Activated gamma-delta T cell treated with anti-CD3 and anti-CD28 coated beads, Interleukin-2, amount 50 U/mL, for 16 hours (primary cell): ENCODE measurements around the gene PABPC5.

ENCODE experiments used
- DNase-seq: peaks from one replicate; pipeline ENCODE4 v3.0.0-alpha.2; 2020; ENCODE audit warnings: low read depth

PABPC5 gene

DNA sequence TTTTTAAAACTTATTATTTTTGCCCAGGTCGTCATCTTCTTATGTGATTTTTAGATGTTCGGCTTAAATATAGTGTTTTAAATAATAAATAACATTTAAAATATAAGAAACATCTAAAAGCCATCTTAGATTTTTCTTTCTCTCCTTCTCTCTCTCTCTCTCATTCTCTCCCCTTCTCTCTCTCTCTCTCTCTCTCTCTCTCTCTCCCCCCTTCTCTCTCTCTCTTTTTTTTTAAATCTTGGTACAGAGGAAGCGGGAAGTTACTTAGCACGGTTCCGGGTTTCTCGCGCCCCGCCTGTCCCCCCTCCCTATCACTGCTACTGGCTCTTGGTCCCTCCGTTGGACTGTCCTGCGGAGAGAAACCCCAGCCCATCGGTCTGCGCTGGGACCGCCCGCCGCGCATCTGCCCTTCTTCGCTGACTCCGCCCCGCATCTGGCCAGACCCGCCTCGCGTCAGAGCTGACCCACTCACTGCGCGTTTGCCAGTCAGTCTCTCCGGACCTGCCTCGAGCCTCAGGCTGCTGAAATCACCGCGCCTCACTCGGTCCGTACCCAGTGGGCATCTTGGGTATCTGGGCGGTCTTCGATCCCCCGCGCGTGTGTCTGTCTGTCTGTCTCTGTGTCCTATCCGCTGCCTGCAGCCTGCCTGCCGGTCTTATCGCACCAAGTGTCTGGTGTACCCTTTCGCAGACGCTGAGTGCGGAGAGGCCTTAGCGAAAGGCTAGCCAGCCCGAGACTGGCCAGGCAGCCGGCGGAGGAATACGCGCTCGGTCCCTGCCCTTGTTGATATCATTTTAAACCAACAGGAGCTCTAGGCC is at the start of gene PABPC5:
TSS of gene PABPC5 (plus strand) at position 489 of the 818 bp plus-strand sequence. CDS start 739 bp downstream, outside the sequence.
- DNase-seq, result no peak

DNA sequence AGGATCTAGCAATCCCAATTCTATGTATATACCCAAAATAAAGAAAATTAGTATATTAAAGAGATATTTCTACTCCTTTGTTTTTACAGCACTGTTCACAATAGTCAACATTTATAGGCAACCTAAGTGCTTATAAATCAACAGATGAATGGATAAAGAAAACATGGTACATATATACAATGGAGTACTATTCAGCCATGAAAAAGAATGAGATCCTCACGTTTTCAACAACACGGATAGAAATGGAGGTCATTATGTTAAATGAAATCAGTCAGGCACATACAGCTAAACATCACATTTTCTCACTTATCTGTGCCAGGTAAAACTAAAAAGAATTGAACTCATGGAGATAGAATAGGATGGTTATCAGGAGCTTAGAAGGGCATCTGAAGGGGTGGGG is 45.6 kb upstream of the PABPC5 start:
- DNase-seq, result no peak

DNA sequence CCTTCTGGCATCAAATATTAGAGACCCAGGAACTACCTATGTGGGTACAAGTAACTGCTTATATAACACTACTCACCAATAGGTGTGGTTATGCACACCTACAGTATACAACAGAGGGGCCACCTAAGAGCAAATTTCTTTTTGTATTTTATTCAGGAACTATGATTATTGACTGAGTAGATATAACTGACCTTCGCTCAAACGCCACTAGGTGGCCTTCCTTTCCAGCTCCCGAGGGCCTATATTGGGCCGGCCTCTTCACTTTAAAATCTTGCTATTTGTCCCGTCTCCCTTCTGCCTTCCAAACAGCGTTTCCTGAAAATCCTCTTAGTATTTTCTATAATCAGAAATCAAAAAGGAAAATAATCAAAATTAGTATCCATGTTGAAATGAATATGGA is 19.9 kb upstream of the PABPC5 start:
- no peak for DNase-seq

DNA sequence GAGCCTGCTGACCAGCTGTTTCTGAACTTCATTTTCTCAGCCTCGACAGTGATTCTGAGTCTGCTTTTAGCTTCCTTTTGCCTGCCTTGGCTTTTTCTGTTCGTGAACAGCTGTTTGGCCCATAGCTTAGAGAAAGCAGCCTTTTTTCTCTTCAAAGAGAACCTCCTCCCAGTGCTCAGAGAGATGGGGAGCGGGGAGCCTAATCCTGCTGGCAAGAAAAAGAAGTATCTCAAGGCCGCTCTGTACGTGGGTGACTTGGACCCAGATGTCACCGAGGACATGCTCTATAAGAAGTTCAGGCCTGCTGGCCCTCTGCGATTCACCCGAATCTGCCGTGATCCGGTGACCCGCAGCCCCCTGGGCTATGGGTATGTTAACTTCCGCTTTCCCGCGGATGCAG is 756 bp downstream of the PABPC5 start:
- no peak for DNase-seq
